GM21576 (cell line): Measurements from ENCODE around the gene KANK2.
"Not testable (repeated sequence)": the region's sequence is repeated elsewhere in the genome, so short reads cannot be mapped to it uniquely, and the experiment has no call there.

Source experiments
- ATAC-seq: cut with Tn5 transposase; IDR thresholded peaks from one replicate; pipeline ENCODE4 v1.9.1; 2021; ENCODE audit warnings: mild to moderate bottlenecking, moderate library complexity; ENCODE audit not compliant: unreplicated experiment

Gene KANK2

GRCh38 chr19:11175920-11176319 lies 21.4 kb downstream of the KANK2 start:
- no peak for ATAC-seq

DNA sequence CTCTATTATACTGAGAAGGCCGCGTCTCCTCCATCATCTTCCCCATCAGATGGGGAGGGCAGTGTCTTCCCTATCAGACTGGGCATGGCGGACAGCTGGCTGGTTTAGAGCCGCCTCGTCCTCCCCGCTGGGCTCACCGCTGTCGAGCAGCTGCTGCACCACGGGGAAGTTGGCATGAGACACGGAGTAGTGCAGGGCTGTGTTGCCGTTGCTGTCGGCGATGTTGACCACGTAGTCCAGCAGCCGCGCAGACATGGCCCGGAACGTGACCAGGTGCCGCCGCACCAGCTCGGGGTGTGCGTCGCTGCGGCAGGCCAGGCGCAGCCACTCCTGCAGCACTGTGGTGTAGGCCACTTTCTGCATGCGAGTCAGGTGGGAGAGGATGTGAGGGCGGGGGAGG lies 23.0 kb downstream of the KANK2 start:
- ATAC-seq: no peak

DNA sequence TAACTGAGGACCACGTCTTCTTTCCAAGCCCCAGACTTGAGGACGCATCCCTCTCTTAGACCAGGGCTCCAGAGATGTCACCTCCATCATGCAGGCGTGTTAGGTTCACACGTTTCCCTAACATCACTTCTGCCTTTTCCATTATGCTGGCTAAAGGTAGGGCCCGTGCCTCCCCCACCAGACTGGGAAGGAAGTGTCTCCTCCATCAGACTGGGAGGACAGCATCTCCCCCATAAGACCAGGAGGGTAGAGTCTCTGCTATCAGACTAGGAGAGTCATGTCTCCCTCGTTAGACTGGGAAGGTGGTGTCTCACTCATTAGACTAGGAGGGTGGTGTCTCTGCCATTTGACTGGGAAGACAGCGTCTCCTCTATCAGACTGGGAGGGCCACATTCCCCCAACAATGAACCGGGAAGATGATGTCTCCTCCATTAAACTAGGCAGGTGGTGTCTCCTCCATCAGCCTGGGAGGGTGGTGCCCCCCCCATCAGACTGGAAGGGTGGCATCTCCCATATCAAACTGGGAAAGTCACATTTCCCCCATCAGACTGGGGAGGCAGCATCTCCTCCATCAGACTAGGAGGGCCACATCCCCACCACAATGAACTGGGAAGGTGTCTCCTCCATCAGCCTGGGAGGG lies 23.7 kb downstream of the KANK2 start:
- no peak for ATAC-seq

- no peak for ATAC-seq
Observed at GRCh38 chr19:11172576-11172975, 24.8 kb downstream of the KANK2 start.

GRCh38 chr19:11171144-11171543 lies 26.2 kb downstream of the KANK2 start:
- ATAC-seq: no peak

DNA sequence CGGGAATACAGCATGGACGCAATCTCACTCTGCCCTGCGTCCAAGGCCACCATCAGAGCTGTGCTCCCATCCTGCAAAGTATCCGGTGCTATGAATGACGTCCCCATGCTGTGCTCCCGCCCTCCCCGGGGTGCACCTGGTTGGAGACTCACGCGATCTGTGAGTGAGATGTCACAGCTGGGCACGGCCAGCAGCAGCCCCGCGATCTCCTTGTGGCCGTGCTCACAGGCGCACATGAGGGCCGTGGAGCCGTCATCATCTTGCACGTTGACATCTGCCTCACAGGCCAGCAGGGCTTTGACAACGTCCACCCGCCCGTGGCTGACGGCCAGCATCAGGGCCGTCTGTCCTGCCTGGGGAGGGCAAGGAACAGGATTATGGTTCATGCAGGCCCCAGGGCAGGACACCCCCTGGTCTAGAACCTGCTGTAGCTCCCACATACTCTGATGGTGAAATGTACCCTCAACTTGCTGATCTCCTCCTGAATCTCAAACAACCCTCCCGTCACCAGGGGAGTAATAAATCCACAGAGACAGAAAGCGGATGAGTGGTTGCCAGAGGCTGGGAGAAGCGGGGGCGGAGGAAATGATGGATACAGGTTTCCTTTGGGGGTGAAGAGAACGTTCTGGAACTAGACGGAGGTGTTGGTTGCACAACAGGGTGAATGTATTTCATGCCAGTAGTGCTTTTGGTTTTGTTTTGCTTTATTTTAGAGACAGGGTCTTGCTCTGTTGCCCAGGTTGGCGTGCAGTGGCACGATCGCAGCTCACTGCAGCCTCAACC lies 27.3 kb downstream of the KANK2 start:
- no peak for ATAC-seq

DNA sequence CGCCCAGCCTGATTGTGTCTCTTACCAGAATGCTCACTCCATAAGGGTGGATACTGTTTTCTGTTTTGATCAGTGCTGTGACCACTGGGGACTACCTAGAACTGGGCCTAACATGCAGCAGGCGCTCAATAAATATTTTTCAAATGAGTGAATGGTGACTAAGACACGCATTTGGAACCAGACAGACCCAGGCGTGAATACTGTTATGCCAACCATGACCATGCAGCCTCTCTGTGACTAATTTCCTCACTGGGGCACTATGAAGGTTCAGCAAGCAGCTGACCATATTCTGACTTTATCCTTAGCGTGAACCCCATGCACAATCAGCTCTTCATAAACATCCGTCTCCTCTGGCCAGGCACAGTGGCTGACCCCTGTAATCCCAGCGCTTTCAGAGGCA lies 28.8 kb downstream of the KANK2 start:
- no peak for ATAC-seq

- ATAC-seq: no peak
Observed at GRCh38 chr19:11166281-11167142, 30.8 kb downstream of the KANK2 start.

DNA sequence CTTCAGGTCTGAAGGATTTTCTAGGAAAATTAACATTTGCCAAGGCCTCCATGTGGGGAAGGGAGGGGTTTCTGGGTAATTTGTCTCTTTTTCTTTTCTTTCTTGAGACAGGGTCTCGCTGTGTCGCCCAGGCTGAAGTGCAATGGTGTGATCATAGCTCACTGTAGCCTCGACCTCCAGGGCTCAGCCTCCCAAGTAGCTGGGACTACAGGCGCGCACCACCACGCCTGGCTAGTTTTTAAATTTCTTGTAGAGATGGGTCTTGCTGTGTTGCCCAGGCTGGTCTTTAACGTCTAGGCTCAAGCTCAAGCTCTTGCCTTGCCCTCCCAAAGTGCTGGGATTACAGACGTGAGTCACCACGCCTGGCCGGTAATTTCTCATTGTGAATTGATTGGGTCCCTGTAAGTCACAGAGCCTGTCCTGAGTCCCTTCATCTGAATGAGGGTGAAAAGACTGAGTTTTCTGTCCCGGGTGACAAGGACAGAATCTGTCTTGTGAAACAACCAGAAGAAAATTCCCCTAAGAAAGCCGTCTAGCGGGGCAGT lies 31.8 kb downstream of the KANK2 start:
- ATAC-seq: no peak

- no peak for ATAC-seq
Observed at GRCh38 chr19:11164879-11165406, 32.4 kb downstream of the KANK2 start.

- no peak for ATAC-seq
Observed at GRCh38 chr19:11164296-11164695, 33.0 kb downstream of the KANK2 start.

- ATAC-seq: not testable (repeated sequence)
Observed at GRCh38 chr19:11160440-11160768, 36.9 kb downstream of the KANK2 start.

DNA sequence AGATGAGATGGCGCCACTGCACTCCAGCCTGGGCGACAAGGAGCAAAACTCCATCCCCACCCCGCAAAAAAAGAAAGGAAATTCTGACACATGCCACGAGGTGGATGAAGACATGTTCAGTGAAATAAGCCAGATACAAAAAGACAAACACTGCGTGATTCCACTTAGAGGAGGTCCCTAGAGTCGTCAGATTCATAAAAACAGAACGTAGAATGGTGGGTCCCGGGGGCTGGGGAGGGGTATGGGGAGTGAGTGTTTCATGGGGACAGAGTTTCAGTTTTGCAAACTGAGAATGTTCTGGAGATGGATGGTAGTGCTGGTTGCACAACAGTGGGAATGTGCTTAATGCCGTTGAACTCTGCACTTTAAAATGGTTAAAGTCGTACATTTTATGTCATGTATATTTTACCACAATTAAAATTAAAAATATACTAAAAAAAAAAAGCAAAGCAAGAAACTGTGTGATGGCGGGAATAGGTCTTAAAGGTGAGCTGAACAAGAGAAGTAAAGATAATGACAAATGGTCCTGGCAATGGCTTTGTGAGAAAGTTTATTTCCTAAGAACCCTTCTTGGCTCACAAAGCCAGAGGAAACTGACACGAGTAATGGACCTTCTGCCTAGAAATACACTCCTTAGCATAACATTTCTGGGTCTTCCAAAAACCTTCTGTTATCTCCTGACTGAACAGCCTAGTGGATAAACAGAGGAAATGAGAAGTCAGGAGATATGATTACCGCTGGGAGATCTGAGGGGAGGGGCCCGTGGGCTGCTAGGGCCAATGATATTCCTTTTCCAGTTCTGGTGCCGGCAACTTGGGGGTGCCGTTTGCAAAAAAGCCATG lies 37.5 kb downstream of the KANK2 start:
- no peak for ATAC-seq

DNA sequence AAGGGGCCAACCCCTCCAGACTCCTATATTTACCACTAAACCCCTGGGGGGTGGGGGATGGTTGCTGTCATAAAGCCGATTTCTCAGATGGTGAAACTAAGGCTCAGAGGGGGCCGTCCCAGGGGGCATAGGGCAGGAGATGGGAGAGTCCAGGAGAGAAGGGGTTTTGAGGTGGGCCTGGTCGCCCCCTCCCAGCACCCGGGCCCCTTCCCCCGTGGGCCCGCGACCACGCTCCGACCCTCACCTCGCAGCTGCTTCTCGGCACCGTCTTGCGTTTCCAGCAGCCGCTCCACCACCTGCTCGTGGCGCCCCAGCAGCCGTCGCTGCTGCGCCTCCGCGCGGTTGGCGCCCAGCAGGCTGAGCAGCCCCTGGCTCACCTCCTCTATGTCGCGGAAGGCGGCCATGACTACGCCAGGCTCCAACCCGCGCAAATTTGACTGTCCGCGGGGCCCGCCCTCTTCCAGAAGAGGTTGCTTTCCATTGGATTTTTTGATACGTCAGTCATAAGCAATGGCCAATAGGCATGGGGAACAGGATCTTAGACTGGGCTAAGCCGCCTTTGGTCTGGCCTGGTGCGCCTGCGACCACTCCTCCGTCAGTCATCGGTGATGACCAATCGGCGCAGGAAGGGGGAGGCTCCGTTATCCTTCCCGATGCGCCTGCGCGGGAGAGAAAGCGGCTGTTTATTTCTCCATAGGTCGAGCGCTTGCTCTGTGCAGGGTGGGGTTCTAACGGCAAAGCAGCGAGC lies 41.8 kb downstream of the KANK2 start, which contains the start of gene SPC24:
SPC24 (minus strand) TSS at position 410 of the 748 bp plus-strand sequence; CDS start at position 404, 6 bp downstream.
- ATAC-seq: peak; percentile 96

DNA sequence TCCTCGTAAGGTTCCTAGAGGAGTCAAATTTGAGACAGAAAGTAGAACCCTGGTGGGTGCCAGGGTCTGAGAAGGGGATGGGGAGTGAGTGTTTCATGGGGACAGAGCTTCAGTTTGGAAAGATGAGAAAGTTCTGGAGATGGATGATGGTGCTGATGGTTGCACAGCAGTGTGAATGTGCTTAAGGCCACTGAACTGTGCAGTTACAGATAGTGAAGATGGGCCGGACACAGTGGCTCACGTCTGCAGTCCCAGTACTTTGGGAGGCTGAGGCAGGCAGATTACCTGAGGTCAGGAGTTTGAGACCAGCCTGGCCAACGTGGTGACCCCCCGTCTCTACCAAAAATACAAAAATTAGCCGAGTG lies 42.7 kb downstream of the KANK2 start:
- no peak for ATAC-seq

GRCh38 chr19:11152318-11153062 lies 44.9 kb downstream of the KANK2 start:
- ATAC-seq: no peak

DNA sequence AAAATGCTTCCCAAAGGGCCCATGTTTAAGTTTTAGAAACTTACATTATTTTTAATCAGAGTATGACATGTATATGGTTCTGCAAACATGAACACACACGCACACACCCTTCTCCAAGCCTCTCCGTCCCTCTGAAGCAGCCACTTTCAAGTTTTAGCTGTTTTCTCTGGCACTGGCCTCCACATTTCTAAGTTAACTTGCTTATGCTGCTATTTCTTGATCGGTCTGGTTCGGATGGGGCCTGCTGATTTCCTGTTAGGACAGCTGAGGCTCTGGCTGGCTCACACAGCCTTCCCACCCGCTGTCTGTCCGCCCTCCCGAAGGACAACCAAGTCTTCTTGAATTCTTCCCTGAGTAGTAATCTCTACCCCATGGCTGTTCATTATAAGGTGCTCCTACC lies 46.2 kb downstream of the KANK2 start:
- ATAC-seq: no peak

GRCh38 chr19:11148001-11148400 lies 49.3 kb downstream of the KANK2 start:
- no peak for ATAC-seq

GRCh38 chr19:11145536-11145924 lies 51.8 kb downstream of the KANK2 start:
- ATAC-seq: no peak
